Measurements from ENCODE around the gene IPCEF1. TPM values are rescaled to one million over a fixed set of nuclear protein-coding genes. Genes with fewer than 3 reads are reported as not detected.

The IPCEF1 gene
- polyA plus RNA-seq, 1 donor (not counting 4 experiments of a cell fraction or from before 2014, with no cell fraction given) = 0.21 TPM

GRCh38 chr6:154223296-154223695, 133.3 kb downstream of the IPCEF1 start:
- no peak for FAIRE-seq
- no peak overlapping the region for H3K4me3 ChIP-seq (ENCODE audit: control insufficient read depth in 2 of 3, extremely low read depth in 1 of 3, insufficient read depth in 2 of 3, low read depth in 1 of 3, low read length in 3 of 3)
- dilution Hi-C loops (cut with MboI; ENCODE audit: extremely low pct_ligation_motif_present, low sequenced_read_pairs) = no loop called here

GRCh38 chr6:154222716-154223115, 133.9 kb downstream of the IPCEF1 start:
- Histone ChIP-seq H3K9ac (ENCODE audit: control insufficient read depth, extremely low read depth, insufficient read depth, low read length) (no peak overlapping the region), H3K27me3 (ENCODE audit: control insufficient read depth, extremely low read depth, insufficient read depth, low read length) (no peaks in the 10 kb centered on the region), H3K36me3 (ENCODE audit: control insufficient read depth in 2 of 2, extremely low read depth in 1 of 2, insufficient read depth in 2 of 2, low read length in 2 of 2) (no peaks in the 10 kb centered on the region), H3K4me3 (ENCODE audit: control insufficient read depth in 2 of 3, extremely low read depth in 1 of 3, insufficient read depth in 2 of 3, low read depth in 1 of 3, low read length in 3 of 3) (no peak overlapping the region), H4K20me1 (ENCODE audit: control insufficient read depth, extremely low read depth, insufficient read depth, low read length) (no peaks in the 10 kb centered on the region), H3K4me1 (ENCODE audit: control insufficient read depth, extremely low read depth, insufficient read depth, low read length) (no peaks in the 10 kb centered on the region), H3K4me2 (ENCODE audit: control insufficient read depth, extremely low read depth, insufficient read depth, low read depth, low read length) (no peak overlapping the region), H2AFZ (ENCODE audit: control insufficient read depth, low read length) (no peak overlapping the region), H3K9me3 (ENCODE audit: control insufficient read depth, low read depth, low read length) (no peaks in the 10 kb centered on the region), H3K27ac (ENCODE audit: control insufficient read depth, insufficient read depth, low read length) (no peak overlapping the region), H3K9me1 (ENCODE audit: control insufficient read depth, extremely low read depth, insufficient read depth, low read length) (no peaks in the 10 kb centered on the region), H3K79me2 (ENCODE audit: control insufficient read depth, insufficient read depth, low read length) (no peaks in the 10 kb centered on the region)
- FAIRE-seq = no peak
- dilution Hi-C loops (cut with MboI; ENCODE audit: extremely low pct_ligation_motif_present, low sequenced_read_pairs) = no loop called here
- no peak for DNase-seq (ENCODE audit: low read depth, low spot score)
- no peak for TF ChIP-seq CTCF (optimal IDR thresholded peaks at IDR 0.05 in 1 of 3, IDR thresholded peaks at IDR 0.05 in 1 of 3, conservative IDR thresholded peaks at IDR 0.05 in 1 of 3; ENCODE audit: extremely low read depth in 1 of 3, insufficient read depth in 2 of 3, low read length in 3 of 3)
- TF ChIP-seq EZH2 (IDR thresholded peaks at IDR 0.05; ENCODE audit: low read length) = no peak

More at GRCh38 chr6:154223296-154223695, 133.3 kb downstream of the IPCEF1 start:
- Histone ChIP-seq H2AFZ (ENCODE audit: control insufficient read depth, low read length) (no peak overlapping the region), H3K4me1 (ENCODE audit: control insufficient read depth, extremely low read depth, insufficient read depth, low read length) (no peaks in the 10 kb centered on the region), H3K36me3 (ENCODE audit: control insufficient read depth in 2 of 2, extremely low read depth in 1 of 2, insufficient read depth in 2 of 2, low read length in 2 of 2) (no peaks in the 10 kb centered on the region), H3K9ac (ENCODE audit: control insufficient read depth, extremely low read depth, insufficient read depth, low read length) (no peak overlapping the region), H3K9me3 (ENCODE audit: control insufficient read depth, low read depth, low read length) (no peaks in the 10 kb centered on the region), H4K20me1 (ENCODE audit: control insufficient read depth, extremely low read depth, insufficient read depth, low read length) (no peaks in the 10 kb centered on the region), H3K27ac (ENCODE audit: control insufficient read depth, insufficient read depth, low read length) (no peak overlapping the region), H3K27me3 (ENCODE audit: control insufficient read depth, extremely low read depth, insufficient read depth, low read length) (no peaks in the 10 kb centered on the region), H3K79me2 (ENCODE audit: control insufficient read depth, insufficient read depth, low read length) (no peaks in the 10 kb centered on the region), H3K9me1 (ENCODE audit: control insufficient read depth, extremely low read depth, insufficient read depth, low read length) (no peaks in the 10 kb centered on the region), H3K4me2 (ENCODE audit: control insufficient read depth, extremely low read depth, insufficient read depth, low read depth, low read length) (no peak overlapping the region)
- no peak for DNase-seq (ENCODE audit: low read depth, low spot score)
- no peak for TF ChIP-seq CTCF (optimal IDR thresholded peaks at IDR 0.05 in 1 of 3, IDR thresholded peaks at IDR 0.05 in 1 of 3, conservative IDR thresholded peaks at IDR 0.05 in 1 of 3; ENCODE audit: extremely low read depth in 1 of 3, insufficient read depth in 2 of 3, low read length in 3 of 3)
- no peak for TF ChIP-seq EZH2 (IDR thresholded peaks at IDR 0.05; ENCODE audit: low read length)

All from keratinocyte (primary cell).